ENCODE results near the gene SERPINA10.

Gene SERPINA10, protein sequence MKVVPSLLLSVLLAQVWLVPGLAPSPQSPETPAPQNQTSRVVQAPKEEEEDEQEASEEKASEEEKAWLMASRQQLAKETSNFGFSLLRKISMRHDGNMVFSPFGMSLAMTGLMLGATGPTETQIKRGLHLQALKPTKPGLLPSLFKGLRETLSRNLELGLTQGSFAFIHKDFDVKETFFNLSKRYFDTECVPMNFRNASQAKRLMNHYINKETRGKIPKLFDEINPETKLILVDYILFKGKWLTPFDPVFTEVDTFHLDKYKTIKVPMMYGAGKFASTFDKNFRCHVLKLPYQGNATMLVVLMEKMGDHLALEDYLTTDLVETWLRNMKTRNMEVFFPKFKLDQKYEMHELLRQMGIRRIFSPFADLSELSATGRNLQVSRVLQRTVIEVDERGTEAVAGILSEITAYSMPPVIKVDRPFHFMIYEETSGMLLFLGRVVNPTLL

DNA sequence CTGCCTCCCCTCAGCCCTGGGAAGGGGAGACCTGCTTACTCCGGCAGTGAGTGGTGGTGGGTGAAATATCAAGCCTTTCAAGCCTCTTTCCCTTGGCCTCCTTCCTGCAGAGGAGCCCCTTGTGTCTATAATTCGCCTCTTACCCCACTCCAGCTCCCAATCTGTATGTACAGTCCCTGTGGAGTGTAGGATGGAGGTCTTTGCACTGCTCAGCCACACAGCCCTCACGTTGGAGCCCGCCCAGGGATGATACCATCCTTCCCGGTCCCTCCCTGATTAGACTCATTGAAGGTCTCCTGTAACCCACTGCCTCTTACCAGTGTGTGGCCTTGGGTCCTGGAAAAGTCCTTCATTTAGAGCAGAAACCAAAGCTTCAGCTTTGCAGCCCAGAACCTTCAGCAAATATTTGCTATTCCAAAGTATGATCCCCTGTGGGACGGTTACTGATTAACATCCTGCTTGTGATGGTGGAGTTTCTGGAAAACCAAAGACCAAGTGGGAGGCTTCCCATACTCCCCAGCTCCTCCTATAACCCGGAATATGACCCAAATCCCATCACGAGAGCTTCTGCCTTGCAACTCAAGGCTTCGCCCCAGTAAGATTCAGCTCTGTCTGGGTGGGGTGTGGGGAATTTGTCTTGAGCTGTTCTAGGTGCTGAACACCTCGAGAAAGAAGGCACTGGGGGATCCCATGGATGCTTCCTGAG, at the start of gene SERPINA10:
SERPINA10 (minus strand) TSS at position 397 of the 706 bp plus-strand sequence. CDS start 2,675 bp downstream, outside the sequence.
- DNase-seq (ENCODE audit: low spot score), result no peak

DNA sequence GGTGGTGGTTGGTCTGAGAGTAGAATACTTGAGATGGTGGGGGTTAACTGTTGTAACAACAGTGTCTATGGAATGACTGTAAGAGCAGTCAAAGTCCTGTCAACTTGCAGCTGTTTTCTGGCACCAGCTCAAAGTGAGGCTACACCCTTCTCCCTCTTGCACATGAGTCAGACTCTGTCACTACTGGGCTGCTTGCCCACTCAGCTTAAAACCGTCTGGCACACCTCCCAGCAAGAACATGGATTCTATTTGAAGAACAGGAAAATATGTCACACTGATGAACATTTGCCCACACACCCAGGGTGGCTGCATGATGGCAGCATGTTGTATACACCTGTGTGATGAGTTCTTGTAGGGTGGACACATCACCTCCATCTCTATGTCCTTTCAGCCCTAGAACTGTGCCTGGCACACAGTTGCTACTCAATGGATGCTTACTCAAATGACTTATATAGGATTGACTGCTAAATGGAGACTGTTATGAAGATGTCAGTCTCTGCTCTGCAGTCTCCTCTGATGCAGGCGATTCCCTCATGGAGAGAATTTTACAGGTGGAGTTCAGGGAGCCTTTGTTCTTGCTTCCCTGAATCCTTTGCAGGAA, 49.4 kb upstream of the SERPINA10 start:
- peak; percentile 97 for DNase-seq (ENCODE audit: low spot score)

DNA sequence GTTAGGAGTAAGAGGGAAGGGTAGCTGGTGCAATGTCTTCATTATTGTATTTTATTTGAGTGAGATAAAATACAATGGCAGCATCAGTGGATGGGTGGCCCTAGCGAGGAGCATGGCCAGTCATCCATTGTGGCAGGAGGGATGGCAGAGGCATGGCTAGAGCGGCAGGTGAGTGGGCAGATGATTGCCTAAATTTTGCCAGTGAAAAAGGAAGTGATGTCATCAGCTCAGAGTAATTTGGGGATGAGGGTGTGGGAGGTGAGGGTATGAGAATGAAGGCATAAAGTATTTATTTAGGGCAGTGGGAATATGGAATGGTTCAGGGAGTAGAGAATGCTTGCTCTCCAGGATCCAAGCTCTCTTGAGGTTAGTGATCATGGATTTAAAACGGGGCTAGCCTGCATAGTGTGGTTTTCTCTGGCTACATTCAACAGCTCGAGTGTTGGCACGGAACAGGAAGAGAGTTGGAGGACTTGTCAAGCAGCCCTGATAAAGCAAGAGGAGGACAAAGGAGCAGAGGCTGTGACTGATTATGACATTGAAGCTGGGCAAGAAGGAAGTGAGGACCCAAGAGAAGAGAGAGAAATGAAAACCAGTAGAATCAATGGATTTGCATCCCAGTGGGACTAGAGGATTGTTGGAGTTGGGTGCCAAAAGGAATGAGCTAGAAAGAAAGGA, 48.7 kb upstream of the SERPINA10 start:
- peak; percentile 53 for DNase-seq (ENCODE audit: low spot score)

DNA sequence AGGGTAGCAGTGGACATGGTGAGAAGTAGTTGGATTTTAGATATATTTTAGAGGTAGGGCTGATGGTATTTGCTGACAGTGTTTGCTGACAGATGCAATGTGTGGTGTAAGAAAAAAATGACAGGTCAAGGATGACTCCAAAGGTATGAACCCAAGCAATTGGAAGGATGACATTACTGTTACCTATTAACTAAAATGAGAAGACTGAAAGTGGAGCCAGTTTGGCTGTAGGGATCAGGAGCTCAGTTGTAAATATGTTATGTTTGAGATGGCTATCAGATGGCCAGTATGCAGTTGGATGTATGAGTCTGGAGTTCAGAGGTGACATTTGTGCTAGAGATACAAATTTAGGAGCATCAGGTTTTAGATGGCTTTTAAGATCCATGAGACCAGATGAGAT, 47.5 kb upstream of the SERPINA10 start:
- no peak for DNase-seq (ENCODE audit: low spot score)

DNA sequence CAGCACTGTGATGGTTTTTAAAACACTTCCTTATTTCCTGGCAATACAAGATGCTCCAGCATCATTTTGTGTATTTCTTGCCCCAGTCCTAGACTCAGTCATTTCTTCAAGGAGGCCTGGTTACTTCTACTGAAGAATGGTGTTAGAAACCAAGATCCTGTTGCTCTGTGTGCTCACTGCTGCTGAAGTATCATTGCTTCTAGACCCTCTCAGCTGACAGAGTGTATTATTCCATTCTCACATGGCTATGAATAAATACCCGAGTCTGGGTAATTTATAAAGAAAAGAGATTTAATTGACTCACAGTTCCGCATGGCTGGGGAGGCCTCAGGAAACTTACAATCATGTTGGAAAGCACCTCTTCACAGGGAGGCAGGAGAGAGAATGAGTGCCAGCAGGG, 45.0 kb upstream of the SERPINA10 start:
- DNase-seq (ENCODE audit: low spot score), result no peak

DNA sequence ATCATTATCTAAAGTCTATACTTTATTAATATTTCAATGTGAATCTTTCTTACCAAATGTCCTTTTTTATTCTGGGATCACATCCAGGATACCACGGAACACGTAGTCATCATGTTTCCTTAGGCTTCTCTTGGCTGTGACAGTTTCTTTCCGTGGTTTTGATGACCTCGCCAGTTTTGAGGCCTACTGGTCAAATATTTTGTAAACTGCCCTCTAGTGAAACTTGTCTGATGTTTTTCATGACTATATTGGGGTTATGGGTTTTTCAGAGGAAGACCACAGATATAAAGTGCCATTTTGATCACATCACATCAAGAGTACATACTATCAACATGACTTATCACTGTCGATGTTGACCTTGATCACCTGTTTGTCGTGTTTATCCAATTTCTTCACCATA, 44.2 kb upstream of the SERPINA10 start:
- no peak for DNase-seq (ENCODE audit: low spot score)

DNA sequence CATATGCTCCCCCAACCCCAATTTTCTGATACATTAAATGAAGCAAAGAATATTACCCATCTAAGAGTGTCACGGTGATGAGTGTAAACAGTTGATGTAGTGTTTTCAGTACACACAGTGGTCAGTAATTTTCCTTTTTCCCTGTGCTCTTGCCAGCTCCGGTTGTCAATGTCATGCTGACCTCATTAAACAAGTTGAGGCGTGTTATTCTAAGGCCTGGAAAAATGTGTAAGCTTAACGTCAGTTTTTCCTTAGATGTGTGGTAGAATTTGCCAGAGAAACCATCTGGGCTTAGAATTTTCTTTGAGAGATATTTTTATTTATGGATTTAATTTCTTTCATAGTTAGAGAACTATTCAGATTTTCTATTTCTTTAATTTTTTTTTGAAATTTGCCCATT, 41.8 kb upstream of the SERPINA10 start:
- no peak for DNase-seq (ENCODE audit: low spot score)

DNA sequence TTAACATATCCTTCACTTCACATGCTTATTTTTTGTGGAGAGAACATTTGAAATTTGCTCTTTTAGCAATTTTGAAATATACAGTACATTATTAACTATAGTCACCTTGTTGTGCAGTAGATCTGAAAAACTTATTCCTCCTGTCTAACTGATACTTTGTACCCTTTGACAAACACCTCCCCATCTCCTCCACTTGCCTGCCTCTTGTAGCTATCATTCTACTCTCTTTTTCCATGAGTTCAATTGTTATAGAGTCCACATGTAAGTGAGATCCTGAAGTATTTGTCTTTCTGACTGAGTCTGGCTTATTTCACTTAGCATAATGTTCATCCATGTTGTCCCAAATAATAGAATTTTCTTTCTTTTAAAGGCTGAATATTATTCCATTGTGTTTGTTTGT, 39.5 kb upstream of the SERPINA10 start:
- no peak for DNase-seq (ENCODE audit: low spot score)

DNA sequence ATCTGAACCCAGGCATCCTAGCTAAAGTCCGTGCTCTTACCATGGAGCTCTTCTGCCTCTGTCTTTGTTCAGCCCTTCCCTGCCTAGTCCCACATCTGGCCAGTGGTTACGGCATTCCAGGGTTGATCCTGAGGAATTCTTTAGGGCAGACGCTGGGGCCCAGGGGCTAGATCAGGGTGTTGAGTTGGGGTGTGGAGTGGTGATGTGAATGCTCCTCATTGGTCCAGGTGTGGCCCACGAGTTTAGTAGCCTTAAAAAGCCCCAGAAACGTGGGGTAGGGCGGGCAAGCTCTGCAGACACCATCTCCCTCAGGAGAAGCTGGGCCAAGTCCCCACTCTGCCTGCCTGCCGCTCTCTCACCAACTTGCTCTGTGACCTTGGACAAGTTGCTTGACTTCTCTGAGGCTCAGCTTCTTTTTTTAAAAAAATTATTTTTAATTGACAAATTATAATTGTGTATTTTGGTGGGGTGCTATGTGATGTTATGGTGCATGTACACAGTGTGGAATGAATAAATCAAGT, 39.1 kb upstream of the SERPINA10 start:
- DNase-seq (ENCODE audit: low spot score), result no peak

DNA sequence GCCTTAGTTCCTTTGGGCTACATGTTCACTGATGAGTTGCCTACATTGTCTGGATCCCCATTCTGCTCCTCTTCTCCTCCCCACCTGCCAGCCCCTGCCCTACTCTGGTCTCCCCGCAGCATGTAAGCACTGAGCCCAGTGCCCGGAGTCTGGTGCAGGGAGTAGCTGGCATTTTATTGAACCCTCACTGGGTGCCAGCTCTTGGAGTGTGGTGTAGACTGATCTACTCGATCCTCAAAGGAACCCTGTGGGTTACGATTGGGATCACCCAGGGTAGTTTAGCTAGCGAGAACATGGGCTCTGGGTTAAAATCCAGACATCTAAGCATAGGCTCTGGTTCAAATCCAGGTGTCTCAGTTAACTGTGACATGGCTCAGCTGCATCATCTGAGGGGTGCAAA, 38.4 kb upstream of the SERPINA10 start:
- DNase-seq (ENCODE audit: low spot score), result no peak

DNA sequence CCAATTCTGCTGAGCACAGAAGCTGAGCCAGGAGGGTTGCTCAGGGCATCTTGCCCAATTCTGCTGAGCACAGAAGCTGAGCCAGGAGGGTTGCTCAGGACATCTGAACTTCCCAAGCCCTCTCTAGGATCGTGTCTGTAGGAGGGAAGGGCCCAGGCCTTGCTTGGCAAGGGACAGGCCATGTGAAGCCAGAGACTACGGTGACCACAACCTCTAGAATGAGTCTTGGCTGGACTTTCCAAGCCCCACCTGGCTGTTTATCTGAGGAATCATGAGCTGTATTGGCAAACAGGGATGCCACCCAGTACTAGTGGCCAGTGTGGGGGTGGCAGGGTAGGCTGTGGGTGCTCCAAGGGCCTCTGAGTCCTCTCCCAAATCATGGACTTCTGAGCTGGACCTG, 37.8 kb upstream of the SERPINA10 start:
- DNase-seq (ENCODE audit: low spot score), result no peak

DNA sequence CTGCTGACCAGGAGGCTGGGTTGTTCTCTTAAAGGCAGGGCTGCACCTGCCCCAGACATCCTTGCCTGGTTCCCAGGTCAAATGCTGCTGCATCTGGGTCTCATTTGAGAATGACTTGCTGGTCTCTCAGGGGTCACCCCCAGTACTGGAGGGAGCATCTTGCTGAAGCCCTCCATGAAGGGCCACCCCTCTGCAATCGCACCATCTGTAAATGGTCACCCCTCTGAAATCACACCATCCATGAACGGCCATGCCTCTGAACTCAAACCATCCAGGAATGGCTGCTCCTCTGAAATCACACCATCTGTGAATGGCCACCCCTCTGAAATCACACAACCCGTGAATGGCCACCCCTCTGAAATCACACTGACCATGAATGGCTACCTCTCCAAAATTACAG, 37.4 kb upstream of the SERPINA10 start:
- no peak for DNase-seq (ENCODE audit: low spot score)

DNA sequence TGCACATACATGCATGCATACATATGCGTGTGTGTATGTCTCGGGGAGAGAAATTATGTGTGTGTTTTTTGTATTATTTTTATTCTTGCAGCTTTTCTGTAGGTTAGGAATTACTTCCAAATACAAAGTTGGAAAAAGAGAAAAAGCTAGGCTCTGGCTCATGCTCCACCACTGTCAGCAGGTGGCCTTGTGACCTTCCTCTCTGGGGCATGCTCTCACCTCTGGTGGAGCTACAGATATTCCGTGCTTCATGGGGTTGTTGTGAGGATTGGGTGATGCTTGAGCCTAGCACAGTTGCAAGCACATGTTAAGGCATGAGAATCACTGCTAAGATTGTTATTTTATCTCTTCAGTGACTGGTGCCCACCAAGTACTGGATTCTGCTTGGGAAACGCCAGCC, 36.8 kb upstream of the SERPINA10 start:
- DNase-seq (ENCODE audit: low spot score), result no peak

DNA sequence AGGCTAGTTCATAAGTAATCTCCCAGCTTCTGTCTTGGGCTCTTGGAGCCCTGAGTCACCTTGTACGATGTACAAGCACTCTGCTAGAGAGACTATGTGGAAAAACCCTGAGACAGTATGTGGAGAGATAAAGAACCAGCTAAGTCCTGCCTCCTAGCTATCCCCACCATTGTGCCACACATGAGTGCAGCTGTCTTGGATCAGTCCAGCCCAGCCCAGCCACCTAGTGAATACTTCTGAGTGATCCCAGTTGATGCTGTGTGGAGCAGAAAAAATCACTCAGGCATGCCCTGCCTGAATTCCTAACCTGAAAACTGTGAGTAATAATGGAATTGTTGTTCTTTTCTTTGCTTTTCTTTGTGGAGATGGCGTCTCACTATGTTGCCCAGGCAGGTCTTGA, 35.1 kb upstream of the SERPINA10 start:
- DNase-seq (ENCODE audit: low spot score), result no peak

DNA sequence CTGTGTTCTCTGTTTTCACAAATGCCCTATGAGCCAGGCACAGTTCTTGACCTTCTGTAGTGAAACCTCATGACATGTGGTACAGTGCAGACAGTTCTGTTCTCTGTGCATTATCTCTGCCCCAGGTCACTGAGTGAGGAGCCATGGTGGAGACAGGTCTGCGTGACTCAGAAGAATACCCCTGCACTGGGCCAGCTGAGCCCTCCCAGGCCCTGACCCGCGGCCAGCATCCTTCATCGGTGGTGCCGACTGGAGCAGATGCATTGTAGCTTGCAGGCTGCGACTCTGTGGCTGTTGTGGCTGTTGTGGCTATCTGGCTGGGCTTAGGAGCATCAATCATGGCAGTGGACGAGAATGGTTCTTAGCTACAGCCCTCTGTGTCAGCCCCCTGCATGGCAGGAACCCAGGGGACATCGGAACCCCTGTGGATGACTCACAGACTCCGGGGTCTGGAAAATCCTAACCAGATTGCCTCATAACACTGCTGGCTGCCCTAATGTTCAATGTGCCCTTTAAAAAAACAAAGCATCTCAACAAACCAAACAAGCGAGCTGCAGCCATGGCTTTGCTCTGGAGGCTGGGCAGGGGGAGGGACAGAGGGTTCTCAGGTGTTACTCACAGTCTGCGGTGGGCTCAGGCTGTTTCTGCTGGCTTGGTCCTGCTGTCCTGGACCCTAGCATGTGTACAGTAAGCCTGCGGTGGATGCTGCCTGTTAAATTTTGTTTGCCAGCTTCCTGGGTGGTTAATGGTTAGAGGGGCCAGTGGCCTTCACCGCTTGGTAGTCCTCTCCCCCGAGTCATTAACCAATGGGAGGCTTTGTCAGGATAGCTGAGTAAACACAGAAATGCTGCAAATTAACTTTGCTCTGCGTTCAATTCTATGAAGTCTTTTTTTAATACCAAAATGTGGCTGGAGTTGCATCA, 29.8 kb upstream of the SERPINA10 start, which contains the start of gene SERPINA6:
SERPINA6 (minus strand) TSS at position 689 of the 923 bp plus-strand sequence. CDS start 8,688 bp downstream, outside the sequence.
- no peak for DNase-seq (ENCODE audit: low spot score)

DNA sequence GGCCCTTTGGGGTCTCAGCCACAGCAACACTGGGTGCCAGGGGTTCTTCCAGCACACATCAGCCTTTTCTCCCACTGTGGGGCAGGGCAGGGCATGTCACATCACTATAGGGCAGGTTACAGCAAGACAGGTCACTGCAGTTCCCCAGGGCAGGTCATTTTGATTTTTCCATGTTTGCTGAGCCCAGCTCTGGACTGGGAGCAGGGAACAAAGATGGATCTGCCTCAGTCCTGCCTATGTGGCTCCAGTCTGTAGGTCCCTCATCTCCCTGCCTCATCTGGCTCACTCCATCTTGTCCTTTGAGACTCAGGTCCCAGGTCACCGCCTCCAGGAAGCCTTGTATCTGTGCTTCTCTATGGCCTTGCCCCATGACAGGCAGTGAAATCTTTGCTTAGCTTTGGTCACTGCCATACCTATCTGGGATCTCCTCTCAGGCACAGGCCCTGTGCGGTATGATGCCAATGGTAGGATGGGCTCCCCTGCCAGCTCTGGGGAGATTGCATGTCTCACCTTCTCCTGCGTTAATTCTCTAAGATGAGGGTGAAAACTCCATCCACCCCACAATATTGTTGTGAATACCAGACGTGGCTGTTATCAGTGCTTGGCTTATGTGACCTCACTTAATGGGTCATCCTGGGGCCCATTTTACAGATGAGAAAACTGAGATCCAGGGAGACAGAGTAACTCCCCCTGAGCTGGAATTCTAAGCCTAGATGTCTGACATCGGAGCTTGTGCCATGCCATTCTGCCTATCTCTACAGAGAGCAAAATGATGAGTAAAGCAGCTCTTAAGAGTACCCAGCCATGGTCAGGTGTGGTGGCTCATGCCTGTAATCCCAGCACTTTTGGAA, 28.6 kb upstream of the SERPINA10 start:
- DNase-seq (ENCODE audit: low spot score), result no peak

DNA sequence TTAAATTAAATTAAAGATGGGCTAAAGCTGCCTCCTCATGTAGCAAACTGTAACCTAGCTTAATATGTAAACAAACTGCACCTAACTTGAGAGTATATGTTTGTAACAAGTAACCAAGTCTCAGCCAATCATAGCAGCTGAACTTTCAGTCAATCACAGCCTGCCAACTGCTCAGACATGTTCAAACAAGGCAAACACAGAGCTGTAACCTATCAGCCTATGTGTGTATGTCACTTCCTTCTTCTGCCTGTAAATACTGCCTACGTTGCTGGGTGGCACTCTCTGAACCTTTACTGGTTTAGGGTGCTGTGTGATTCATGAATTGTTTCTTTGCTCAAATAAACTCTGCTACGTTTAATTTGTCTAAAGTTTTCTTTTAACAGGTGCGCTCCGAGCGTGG, 27.2 kb upstream of the SERPINA10 start:
- no peak for DNase-seq (ENCODE audit: low spot score)

DNA sequence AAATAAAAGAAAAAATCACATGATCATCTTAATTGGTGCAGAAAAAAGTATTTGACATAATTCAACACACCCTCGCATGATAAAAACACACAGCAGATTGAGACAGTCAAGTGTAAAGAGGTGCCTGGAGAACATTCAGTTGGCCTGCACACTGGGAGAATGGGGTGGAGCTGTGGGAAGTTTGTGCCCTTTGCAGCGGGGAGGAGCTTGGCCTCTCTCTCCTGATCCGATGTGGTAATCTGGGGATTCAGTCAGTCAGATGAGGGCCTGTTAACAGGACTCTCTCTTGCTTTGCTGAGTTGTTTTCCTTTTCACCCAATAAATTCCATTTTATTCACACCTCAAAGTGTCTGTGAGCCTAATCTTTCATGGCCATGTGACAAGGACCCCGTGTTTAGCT, 24.2 kb upstream of the SERPINA10 start:
- no peak for DNase-seq (ENCODE audit: low spot score)

DNA sequence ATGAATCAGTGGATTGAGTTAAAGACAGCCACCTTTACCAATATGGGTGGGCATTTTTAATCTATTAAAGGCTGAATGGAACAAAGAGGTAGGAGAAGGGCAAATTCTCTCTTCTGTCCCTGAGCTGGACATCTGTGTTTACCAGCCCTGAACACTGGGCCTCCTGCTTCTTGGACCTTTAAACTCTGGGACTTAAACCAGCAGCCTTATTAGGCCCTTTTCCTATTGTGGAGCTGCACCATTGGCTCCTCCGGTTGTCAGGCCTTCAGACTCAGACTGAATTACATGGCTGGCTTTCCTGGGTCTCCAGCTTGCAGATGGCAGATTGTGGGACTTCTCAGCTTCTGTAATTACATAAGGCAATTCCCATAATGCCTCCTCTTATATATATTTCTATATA, 23.6 kb upstream of the SERPINA10 start:
- no peak for DNase-seq (ENCODE audit: low spot score)

DNA sequence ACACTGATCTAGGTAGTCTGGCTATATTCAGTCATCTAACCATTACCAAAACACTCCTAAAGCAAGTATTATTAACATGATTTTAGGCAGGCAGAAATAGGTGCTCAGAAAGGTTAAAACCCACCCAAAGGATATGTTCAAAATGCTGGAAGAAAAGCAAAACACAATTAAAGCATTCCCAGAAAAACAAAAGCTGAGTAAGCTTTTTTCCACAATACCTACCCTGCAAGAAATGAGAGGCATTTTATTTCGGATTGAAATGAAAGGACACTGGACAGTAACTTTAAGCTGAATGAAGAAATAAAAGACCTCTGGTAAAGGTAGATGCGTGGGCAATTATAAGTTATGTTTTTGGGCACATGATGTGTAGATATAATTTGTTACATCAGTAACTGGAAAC, 21.8 kb upstream of the SERPINA10 start:
- no peak for DNase-seq (ENCODE audit: low spot score)
